Neural crest cell (in vitro differentiated cells): ENCODE data around the gene RABGAP1L. TPM values are rescaled to one million over a fixed set of nuclear protein-coding genes. Genes with fewer than 3 reads are reported as not detected.

ENCODE experiments used
- DNase-seq: peaks from one replicate; pipeline ENCODE4 v3.0.0; 2021; ENCODE audit warnings: low read depth, mixed read lengths, low spot score
- H3K27ac Mint-ChIP-seq: one replicate; pipeline ENCODE4 v1.8.0; 2021; ENCODE audit warnings: mild to moderate bottlenecking, mixed read lengths; ENCODE audit not compliant: unreplicated experiment
- H3K27me3 Mint-ChIP-seq: 2 replicates; pipeline ENCODE4 v1.8.0; 2021; ENCODE audit warnings: low read depth, mild to moderate bottlenecking, mixed read lengths
- H3K36me3 Mint-ChIP-seq: 2 replicates; pipeline ENCODE4 v1.8.0; 2021; ENCODE audit warnings: low read depth, mild to moderate bottlenecking, mixed read lengths
- H3K4me1 Mint-ChIP-seq: 2 replicates; pipeline ENCODE4 v1.8.0; 2021; ENCODE audit warnings: mixed read lengths
- H3K4me3 Mint-ChIP-seq: one replicate; pipeline ENCODE4 v1.8.0; 2021; ENCODE audit warnings: mild to moderate bottlenecking, mixed read lengths
- H3K9me3 Mint-ChIP-seq: 2 replicates; pipeline ENCODE4 v1.8.0; 2021; ENCODE audit warnings: mixed read lengths
- total RNA-seq: library from RNA; stranded (reverse); gene quantifications from 2 replicates; pipeline ENCODE4 v1.2.1, GENCODE V29; 2021
- TF ChIP-seq, protein P1 (sequence below): fragments of 200-600 bp; sonication (generic); conservative IDR thresholded peaks from 2 replicates; pipeline ENCODE4 v1.5.0; 2021; ENCODE audit warnings: antibody characterized with exemption, mild to moderate bottlenecking

Gene RABGAP1L
- total RNA-seq, 1 donor from 2014 or later: 25.6 TPM

DNA sequence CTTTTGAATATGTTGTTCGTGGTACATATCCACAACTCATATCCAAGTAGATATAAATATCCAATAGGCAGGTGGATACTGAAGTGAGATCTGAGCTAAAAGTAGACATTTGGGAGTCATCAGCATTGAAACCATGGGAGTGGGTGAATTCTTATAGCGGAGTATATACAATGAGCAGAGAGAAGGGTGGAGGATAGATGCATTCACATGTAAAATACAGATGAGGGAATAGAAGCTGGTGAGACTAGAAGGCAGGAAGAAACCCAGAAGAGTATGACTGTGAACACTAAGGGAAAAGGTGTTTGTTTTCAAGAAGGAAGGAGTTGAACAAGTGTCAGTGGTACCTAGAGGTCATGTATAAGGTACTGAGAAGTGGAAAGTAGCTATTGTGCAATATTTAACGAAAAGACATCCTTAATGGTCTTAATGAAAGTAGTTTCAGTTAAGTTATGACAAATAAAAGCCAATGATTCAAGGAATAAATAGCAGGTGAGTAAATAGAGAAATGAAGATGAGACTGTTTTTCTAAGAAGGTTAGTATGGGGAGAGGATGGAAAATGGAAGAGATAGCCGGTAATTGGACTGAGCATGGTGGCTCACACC lies 658.8 kb downstream of the RABGAP1L start:
- no peak for DNase-seq
- H3K4me1 Mint-ChIP-seq: peaks cover 2% of the 10 kb centered on the region
- H3K27me3 Mint-ChIP-seq: no peaks in the 10 kb centered on the region
- TF ChIP-seq, protein P1, sequence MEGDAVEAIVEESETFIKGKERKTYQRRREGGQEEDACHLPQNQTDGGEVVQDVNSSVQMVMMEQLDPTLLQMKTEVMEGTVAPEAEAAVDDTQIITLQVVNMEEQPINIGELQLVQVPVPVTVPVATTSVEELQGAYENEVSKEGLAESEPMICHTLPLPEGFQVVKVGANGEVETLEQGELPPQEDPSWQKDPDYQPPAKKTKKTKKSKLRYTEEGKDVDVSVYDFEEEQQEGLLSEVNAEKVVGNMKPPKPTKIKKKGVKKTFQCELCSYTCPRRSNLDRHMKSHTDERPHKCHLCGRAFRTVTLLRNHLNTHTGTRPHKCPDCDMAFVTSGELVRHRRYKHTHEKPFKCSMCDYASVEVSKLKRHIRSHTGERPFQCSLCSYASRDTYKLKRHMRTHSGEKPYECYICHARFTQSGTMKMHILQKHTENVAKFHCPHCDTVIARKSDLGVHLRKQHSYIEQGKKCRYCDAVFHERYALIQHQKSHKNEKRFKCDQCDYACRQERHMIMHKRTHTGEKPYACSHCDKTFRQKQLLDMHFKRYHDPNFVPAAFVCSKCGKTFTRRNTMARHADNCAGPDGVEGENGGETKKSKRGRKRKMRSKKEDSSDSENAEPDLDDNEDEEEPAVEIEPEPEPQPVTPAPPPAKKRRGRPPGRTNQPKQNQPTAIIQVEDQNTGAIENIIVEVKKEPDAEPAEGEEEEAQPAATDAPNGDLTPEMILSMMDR: no peak
- H3K4me3 Mint-ChIP-seq: no peak overlapping the region
- no peak overlapping the region for H3K27ac Mint-ChIP-seq
- no peaks in the 10 kb centered on the region for H3K36me3 Mint-ChIP-seq
- peaks cover 2% of the 10 kb centered on the region for H3K9me3 Mint-ChIP-seq

DNA sequence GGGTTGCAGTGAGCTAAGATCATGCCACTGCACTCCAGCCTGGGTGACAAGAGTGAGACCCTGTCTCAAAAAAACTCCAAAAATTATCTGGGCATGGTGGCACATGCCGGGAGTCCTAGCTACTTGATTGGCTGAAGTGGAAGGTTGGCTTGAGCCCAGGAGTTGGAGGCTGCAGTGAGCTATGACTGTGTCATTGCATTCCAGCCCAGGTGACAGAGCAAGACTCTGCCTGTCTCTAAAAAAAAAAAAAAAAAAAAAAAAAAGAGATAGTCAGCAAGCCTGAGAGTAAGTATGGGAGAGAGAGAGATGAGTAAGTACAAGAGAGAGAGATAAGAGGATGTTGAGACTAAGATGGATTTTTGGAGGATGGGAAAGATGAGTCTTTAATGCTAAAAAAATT lies 659.6 kb downstream of the RABGAP1L start:
- Mint-ChIP-seq H3K4me1 (no peaks in the 10 kb centered on the region), H3K27ac (no peak overlapping the region), H3K4me3 (no peak overlapping the region), H3K27me3 (no peaks in the 10 kb centered on the region), H3K9me3 (peaks cover 2% of the 10 kb centered on the region), H3K36me3 (no peaks in the 10 kb centered on the region)
- no peak for DNase-seq
- TF ChIP-seq, protein P1: no peak

DNA sequence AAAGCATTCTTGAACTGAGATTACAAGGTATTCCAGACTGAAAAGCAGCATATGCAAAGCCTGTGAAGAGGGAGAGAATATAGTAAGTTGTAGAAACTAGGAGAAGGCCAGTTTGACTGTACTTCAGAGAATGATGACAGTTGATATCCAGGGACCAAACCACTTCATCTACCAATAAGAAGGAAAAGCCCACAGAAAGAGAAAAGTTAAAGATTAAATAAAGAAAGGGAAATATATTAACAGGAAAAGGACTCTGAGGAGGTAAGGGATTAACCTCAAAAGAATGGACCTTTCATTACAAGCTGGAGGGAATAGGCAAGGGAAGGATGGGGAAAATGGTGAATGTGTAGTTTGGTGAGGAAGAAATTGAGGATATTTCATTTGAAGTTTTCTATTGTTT lies 660.3 kb downstream of the RABGAP1L start:
- Mint-ChIP-seq H3K4me3 (no peak overlapping the region), H3K9me3 (peaks cover 2% of the 10 kb centered on the region), H3K4me1 (no peaks in the 10 kb centered on the region), H3K27me3 (no peaks in the 10 kb centered on the region), H3K27ac (no peak overlapping the region), H3K36me3 (no peaks in the 10 kb centered on the region)
- DNase-seq: no peak
- TF ChIP-seq, protein P1: no peak

DNA sequence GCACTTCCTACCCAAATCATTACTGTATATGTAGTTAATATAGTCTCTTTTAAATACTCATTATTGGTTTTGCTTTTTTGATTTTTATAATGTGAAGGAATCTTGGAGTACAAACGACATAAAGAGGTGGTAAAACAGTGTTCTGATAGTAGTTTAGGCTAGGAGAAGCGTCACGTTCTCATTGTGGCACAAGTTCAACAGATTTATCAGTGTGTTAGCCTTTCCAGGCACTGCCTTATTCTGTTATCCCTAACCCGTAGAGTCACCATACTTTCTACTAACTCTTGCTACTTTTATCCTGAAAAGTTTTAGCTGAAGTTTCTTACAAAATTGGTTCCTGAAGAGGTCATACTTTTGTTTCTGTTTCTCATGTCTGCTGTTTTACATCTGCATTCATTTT lies 665.8 kb downstream of the RABGAP1L start:
- peaks cover 2% of the 10 kb centered on the region for H3K9me3 Mint-ChIP-seq
- no peak for DNase-seq
- no peaks in the 10 kb centered on the region for H3K27me3 Mint-ChIP-seq
- TF ChIP-seq, protein P1: no peak
- H3K4me1 Mint-ChIP-seq: no peaks in the 10 kb centered on the region
- no peaks in the 10 kb centered on the region for H3K36me3 Mint-ChIP-seq
- no peak overlapping the region for H3K4me3 Mint-ChIP-seq
- H3K27ac Mint-ChIP-seq: no peak overlapping the region

DNA sequence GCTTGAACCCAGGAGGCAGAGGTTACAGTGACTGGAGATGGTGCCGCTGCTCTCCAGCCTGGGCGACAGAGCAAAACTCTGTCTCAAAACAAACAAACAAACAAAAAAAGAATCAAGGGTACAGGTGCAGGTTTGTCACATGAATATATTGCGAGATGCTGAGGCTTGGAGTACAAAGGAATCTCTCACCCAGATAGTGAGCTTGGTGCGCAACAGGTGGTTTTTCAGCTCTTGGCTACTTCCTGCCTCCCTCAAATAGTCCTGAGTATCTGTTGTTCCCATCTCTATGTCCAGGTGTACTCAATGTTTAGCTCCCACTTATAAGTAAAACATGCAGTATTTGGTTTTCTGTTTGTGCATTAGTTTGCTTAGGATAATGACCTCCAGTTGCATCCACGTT lies 666.5 kb downstream of the RABGAP1L start:
- no peaks in the 10 kb centered on the region for H3K9me3 Mint-ChIP-seq
- H3K27ac Mint-ChIP-seq: no peak overlapping the region
- TF ChIP-seq, protein P1: no peak
- no peaks in the 10 kb centered on the region for H3K4me1 Mint-ChIP-seq
- no peak overlapping the region for H3K4me3 Mint-ChIP-seq
- H3K36me3 Mint-ChIP-seq: no peaks in the 10 kb centered on the region
- H3K27me3 Mint-ChIP-seq: no peaks in the 10 kb centered on the region
- DNase-seq: no peak
